SK-N-SH treated with all-trans-retinoic acid at 6 μM for 48 hours (cell line): ENCODE data around the gene RALGAPB.

ENCODE experiments used
- ATAC-seq: fragments of 200-7000 bp; cut with Tn5 transposase; 3 replicates; pipeline ENCODE4 v1.9.1; 2020; ENCODE audit warnings: mild to moderate bottlenecking, moderate library complexity
- BACH2 ChIP-seq: fragments of 250-450 bp; sonication (Bioruptor Pico); IDR thresholded peaks from 2 replicates; pipeline ENCODE4 v1.9.0; 2021; ENCODE audit warnings: mild to moderate bottlenecking, borderline replicate concordance
- CSDC2 ChIP-seq: fragments of 250-450 bp; sonication (Bioruptor Pico); IDR thresholded peaks from 2 replicates; pipeline ENCODE4 v1.5.0; 2020; ENCODE audit warnings: mild to moderate bottlenecking, moderate library complexity
- ESRRG ChIP-seq: fragments of 250-450 bp; sonication (Bioruptor Pico); IDR thresholded peaks from 2 replicates; pipeline ENCODE4 v1.6.1; 2021; ENCODE audit warnings: mild to moderate bottlenecking
- GLIS3 ChIP-seq: fragments of 250-450 bp; sonication (Bioruptor Pico); IDR thresholded peaks from 2 replicates; pipeline ENCODE4 v1.5.0; 2020; ENCODE audit warnings: mild to moderate bottlenecking, moderate library complexity
- ISL1 ChIP-seq: fragments of 250-450 bp; sonication (Bioruptor Pico); IDR thresholded peaks from 2 replicates; pipeline ENCODE4 v2.1.2; 2022; ENCODE audit warnings: mild to moderate bottlenecking, moderate library complexity
- OSR1 ChIP-seq: fragments of 250-450 bp; sonication (Bioruptor Pico); IDR thresholded peaks from 2 replicates; pipeline ENCODE4 v1.8.0; 2022; ENCODE audit warnings: moderate library complexity, mild to moderate bottlenecking, inconsistent platforms
- PPARA ChIP-seq: fragments of 250-450 bp; sonication (Bioruptor Pico); IDR thresholded peaks from 2 replicates; pipeline ENCODE4 v1.5.0; 2020; ENCODE audit warnings: mild to moderate bottlenecking, borderline replicate concordance
- RARB ChIP-seq: fragments of 250-450 bp; sonication (Bioruptor Pico); IDR thresholded peaks from 2 replicates; pipeline ENCODE4 v1.8.0; 2021; ENCODE audit warnings: mild to moderate bottlenecking, moderate library complexity
- TOX ChIP-seq: fragments of 250-450 bp; sonication (Bioruptor Pico); IDR thresholded peaks from 2 replicates; pipeline ENCODE4 v1.8.0; 2021; ENCODE audit warnings: mild to moderate bottlenecking, moderate library complexity, borderline replicate concordance
- ZC3H10 ChIP-seq: fragments of 250-450 bp; sonication (Bioruptor Pico); IDR thresholded peaks from 2 replicates; pipeline ENCODE4 v1.5.1; 2021; ENCODE audit warnings: mild to moderate bottlenecking, moderate library complexity
- ZFP3 ChIP-seq: fragments of 250-450 bp; sonication (Bioruptor Pico); IDR thresholded peaks from 2 replicates; pipeline ENCODE4 v1.5.0; 2020; ENCODE audit warnings: mild to moderate bottlenecking, moderate library complexity
- ZFP30 ChIP-seq: fragments of 450-650 bp; formaldehyde crosslinking; IDR thresholded peaks from 2 replicates; pipeline ENCODE4 v1.5.0; 2022; ENCODE audit warnings: mild to moderate bottlenecking, moderate library complexity
- ZNF565 ChIP-seq: fragments of 450-650 bp; formaldehyde crosslinking; conservative IDR thresholded peaks from 2 replicates; pipeline ENCODE4 v1.5.0; 2020; ENCODE audit warnings: low read depth, mild to moderate bottlenecking, moderate library complexity
- ZNF70 ChIP-seq: fragments of 450-650 bp; formaldehyde crosslinking; IDR thresholded peaks from 2 replicates; pipeline ENCODE4 v1.5.0; 2020; ENCODE audit warnings: mild to moderate bottlenecking, moderate library complexity
- ZNF8 ChIP-seq: fragments of 450-650 bp; formaldehyde crosslinking; IDR thresholded peaks from 2 replicates; pipeline ENCODE4 v1.5.0; 2020; ENCODE audit warnings: mild to moderate bottlenecking, moderate library complexity
- TF ChIP-seq, protein P1 (sequence below): fragments of 250-450 bp; sonication (Bioruptor Pico); IDR thresholded peaks from 2 replicates; pipeline ENCODE4 v1.5.0; 2020; ENCODE audit warnings: mild to moderate bottlenecking, moderate library complexity
- TF ChIP-seq, protein P2 (sequence below): fragments of 250-450 bp; sonication (Bioruptor Pico); IDR thresholded peaks from 2 replicates; pipeline ENCODE4 v1.5.1; 2021; ENCODE audit warnings: mild to moderate bottlenecking, moderate library complexity
- TF ChIP-seq, protein P3 (sequence below): fragments of 250-450 bp; sonication (Bioruptor Pico); IDR thresholded peaks from 2 replicates; pipeline ENCODE4 v1.5.1; 2020; ENCODE audit warnings: low read depth, mild to moderate bottlenecking, moderate library complexity
- TF ChIP-seq, protein P4 (sequence below): fragments of 250-450 bp; sonication (Bioruptor Pico); IDR thresholded peaks from 2 replicates; pipeline ENCODE4 v1.8.0; 2020; ENCODE audit warnings: mild to moderate bottlenecking, moderate library complexity, borderline replicate concordance

Gene RALGAPB

GRCh38 chr20:38499366-38499765 is 26.7 kb downstream of the RALGAPB start:
- no peak for TF ChIP-seq OSR1 (CRISPR knock-in tag)
- no peak for TF ChIP-seq ZC3H10
- TF ChIP-seq ZFP3 (CRISPR knock-in tag) = no peak
- no peak for TF ChIP-seq ZFP30
- TF ChIP-seq, protein P1, sequence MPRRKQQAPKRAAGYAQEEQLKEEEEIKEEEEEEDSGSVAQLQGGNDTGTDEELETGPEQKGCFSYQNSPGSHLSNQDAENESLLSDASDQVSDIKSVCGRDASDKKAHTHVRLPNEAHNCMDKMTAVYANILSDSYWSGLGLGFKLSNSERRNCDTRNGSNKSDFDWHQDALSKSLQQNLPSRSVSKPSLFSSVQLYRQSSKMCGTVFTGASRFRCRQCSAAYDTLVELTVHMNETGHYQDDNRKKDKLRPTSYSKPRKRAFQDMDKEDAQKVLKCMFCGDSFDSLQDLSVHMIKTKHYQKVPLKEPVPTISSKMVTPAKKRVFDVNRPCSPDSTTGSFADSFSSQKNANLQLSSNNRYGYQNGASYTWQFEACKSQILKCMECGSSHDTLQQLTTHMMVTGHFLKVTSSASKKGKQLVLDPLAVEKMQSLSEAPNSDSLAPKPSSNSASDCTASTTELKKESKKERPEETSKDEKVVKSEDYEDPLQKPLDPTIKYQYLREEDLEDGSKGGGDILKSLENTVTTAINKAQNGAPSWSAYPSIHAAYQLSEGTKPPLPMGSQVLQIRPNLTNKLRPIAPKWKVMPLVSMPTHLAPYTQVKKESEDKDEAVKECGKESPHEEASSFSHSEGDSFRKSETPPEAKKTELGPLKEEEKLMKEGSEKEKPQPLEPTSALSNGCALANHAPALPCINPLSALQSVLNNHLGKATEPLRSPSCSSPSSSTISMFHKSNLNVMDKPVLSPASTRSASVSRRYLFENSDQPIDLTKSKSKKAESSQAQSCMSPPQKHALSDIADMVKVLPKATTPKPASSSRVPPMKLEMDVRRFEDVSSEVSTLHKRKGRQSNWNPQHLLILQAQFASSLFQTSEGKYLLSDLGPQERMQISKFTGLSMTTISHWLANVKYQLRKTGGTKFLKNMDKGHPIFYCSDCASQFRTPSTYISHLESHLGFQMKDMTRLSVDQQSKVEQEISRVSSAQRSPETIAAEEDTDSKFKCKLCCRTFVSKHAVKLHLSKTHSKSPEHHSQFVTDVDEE (CRISPR knock-in tag) = no peak
- no peak for TF ChIP-seq ESRRG (CRISPR knock-in tag)
- no peak for TF ChIP-seq GLIS3
- TF ChIP-seq BACH2 (CRISPR knock-in tag) = no peak
- no peak for ATAC-seq

DNA sequence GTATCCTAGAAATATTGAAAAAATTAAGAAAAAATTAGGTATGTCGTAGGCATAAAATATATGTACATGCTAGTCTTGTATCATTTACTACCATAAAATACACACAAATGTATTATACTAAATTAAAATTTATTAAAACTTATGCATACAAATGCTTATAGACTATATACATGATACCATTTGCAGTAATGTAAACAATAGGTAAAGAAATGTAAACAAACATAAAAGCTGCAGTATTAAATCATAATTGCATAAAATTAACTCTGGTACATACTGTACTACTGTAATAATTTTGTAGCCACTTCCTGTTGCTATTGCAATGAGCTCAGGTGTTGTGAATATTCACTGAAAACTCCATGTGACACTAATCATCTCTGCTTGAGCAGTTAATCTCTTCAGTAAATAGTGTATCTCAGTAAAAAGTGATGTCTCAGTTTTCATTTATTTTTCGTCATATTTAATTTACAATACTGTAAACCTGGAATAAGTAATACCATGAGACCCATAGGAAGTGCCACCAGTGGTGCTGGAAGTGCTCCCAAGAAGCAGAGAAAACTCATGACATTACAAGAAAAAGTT is 29.3 kb downstream of the RALGAPB start:
- no peak for TF ChIP-seq BACH2 (CRISPR knock-in tag)
- no peak for TF ChIP-seq ZNF8
- TF ChIP-seq GLIS3 = no peak
- no peak for TF ChIP-seq ZFP30
- TF ChIP-seq, protein P2, sequence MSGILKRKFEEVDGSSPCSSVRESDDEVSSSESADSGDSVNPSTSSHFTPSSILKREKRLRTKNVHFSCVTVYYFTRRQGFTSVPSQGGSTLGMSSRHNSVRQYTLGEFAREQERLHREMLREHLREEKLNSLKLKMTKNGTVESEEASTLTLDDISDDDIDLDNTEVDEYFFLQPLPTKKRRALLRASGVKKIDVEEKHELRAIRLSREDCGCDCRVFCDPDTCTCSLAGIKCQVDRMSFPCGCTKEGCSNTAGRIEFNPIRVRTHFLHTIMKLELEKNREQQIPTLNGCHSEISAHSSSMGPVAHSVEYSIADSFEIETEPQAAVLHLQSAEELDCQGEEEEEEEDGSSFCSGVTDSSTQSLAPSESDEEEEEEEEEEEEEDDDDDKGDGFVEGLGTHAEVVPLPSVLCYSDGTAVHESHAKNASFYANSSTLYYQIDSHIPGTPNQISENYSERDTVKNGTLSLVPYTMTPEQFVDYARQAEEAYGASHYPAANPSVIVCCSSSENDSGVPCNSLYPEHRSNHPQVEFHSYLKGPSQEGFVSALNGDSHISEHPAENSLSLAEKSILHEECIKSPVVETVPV (CRISPR knock-in tag) = no peak
- no peak for TF ChIP-seq PPARA
- TF ChIP-seq, protein P3, sequence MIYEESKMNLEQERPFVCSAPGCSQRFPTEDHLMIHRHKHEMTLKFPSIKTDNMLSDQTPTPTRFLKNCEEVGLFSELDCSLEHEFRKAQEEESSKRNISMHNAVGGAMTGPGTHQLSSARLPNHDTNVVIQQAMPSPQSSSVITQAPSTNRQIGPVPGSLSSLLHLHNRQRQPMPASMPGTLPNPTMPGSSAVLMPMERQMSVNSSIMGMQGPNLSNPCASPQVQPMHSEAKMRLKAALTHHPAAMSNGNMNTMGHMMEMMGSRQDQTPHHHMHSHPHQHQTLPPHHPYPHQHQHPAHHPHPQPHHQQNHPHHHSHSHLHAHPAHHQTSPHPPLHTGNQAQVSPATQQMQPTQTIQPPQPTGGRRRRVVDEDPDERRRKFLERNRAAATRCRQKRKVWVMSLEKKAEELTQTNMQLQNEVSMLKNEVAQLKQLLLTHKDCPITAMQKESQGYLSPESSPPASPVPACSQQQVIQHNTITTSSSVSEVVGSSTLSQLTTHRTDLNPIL (CRISPR knock-in tag) = no peak
- TF ChIP-seq TOX (CRISPR knock-in tag) = no peak
- TF ChIP-seq, protein P1 (CRISPR knock-in tag) = no peak
- TF ChIP-seq OSR1 (CRISPR knock-in tag) = no peak
- TF ChIP-seq CSDC2 = no peak
- no peak for TF ChIP-seq ZNF70 (CRISPR knock-in tag)
- TF ChIP-seq RARB (CRISPR knock-in tag) = no peak
- ATAC-seq = no peak

- TF ChIP-seq ZFP30 (no peak), CSDC2 (no peak), RARB (CRISPR knock-in tag) (no peak), ZNF565 (CRISPR knock-in tag) (no peak), ISL1 (no peak), ESRRG (CRISPR knock-in tag) (no peak), PPARA (no peak)
- TF ChIP-seq, protein P2 (CRISPR knock-in tag) = no peak
- TF ChIP-seq, protein P4, sequence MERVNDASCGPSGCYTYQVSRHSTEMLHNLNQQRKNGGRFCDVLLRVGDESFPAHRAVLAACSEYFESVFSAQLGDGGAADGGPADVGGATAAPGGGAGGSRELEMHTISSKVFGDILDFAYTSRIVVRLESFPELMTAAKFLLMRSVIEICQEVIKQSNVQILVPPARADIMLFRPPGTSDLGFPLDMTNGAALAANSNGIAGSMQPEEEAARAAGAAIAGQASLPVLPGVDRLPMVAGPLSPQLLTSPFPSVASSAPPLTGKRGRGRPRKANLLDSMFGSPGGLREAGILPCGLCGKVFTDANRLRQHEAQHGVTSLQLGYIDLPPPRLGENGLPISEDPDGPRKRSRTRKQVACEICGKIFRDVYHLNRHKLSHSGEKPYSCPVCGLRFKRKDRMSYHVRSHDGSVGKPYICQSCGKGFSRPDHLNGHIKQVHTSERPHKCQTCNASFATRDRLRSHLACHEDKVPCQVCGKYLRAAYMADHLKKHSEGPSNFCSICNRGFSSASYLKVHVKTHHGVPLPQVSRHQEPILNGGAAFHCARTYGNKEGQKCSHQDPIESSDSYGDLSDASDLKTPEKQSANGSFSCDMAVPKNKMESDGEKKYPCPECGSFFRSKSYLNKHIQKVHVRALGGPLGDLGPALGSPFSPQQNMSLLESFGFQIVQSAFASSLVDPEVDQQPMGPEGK (CRISPR knock-in tag) = no peak
- no peak for ATAC-seq
Measured at GRCh38 chr20:38504368-38505090, 31.9 kb downstream of the RALGAPB start.
